Measurements from ENCODE around the gene STARD9. TPM values are rescaled to one million over a fixed set of nuclear protein-coding genes. Genes with fewer than 3 reads are reported as not detected.
"Not testable (repeated sequence)": the region's sequence is repeated elsewhere in the genome, so short reads cannot be mapped to it uniquely, and the experiment has no call there.

The STARD9 gene
- total RNA-seq, 2 donors from 2014 or later, result 5.1 to 6.3 TPM

DNA sequence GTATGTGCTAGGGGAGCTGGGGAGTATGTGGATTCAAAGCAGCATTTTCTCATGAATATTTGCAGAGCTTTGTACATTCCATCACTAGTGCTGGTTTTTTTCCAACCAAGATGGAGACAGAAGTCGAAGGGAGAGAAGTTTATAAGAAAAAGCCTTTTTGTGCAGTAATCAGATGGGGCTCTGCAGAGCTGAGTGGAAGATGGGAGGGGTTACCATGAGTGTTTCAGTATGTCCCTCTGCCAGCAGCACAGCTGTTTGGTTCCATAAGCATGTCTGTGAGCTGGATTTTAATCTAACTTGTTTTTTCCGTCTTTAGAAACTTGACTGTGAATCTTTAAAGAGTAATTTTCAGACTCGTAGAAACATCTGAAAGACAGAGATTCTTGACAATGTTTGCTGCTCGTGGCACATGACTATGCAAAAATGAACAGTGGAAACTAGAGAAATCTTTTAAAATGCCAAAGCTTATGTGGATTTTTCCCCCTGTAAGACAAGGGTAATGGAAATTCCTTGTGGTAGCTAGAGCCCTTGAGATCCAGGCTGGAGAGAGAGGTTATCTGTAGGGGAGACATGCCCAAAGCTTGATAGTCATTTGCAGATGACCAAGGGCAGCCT lies 20.3 kb downstream of the STARD9 start:
- no peak for ATAC-seq (replicated peaks in 1 of 2)
- no peak for DNase-seq
- Mint-ChIP-seq H3K9me3 (no peaks in the 10 kb centered on the region), H3K4me1 (ENCODE audit: low read depth) (no peaks in the 10 kb centered on the region), H3K4me3 (no peak overlapping the region), H3K27me3 (ENCODE audit: low read depth) (no peaks in the 10 kb centered on the region), H3K36me3 (ENCODE audit: insufficient read depth in 2 of 2) (no peaks in the 10 kb centered on the region), H3K27ac (no peak overlapping the region)

DNA sequence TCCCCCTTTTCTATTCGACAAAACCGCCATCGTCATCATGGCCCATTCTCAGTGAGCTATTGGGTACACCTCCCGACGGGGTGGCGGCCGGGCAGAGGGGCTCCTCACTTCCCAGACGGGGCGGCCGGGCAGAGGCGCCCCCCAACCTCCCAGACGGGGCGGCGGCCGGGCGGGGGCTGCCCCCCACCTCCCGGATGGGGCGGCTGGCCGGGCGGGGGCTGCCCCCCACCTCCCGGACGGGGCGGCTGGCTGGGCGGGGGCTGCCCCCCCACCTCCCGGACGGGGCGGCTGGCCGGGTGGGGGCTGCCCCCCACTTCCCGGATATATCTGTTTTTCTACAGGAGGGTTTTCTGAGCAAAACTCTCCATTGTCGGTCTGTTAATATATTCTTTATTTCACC lies 25.9 kb downstream of the STARD9 start:
- not testable (repeated sequence) for H3K27ac Mint-ChIP-seq; H3K27me3 Mint-ChIP-seq (ENCODE audit: low read depth); H3K9me3 Mint-ChIP-seq; H3K36me3 Mint-ChIP-seq (ENCODE audit: insufficient read depth in 2 of 2); H3K4me3 Mint-ChIP-seq; ATAC-seq (replicated peaks in 1 of 2); DNase-seq
- H3K4me1 Mint-ChIP-seq (ENCODE audit: low read depth), result peaks cover 34% of the 10 kb centered on the region

DNA sequence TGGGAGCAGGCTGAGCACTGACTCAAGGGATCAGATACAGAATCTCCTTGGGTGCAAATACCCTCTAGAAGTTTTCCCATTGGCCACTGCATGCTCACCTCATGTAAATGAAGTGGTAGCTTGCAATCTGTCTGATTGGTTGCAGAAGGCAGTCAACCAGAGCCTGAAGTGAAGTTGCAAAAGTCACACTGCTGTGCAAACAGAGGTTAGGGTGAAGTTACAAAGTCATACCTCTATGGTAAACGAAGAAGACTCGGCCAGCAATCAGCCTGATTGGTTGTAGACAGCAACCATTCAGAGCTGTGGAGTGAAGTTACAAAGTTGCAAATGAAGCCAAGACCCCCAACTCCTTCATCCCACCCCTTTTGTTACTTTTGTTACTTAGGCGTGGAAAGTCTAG lies 27.1 kb downstream of the STARD9 start:
- no peaks in the 10 kb centered on the region for H3K27me3 Mint-ChIP-seq (ENCODE audit: low read depth)
- peaks cover 40% of the 10 kb centered on the region for H3K4me1 Mint-ChIP-seq (ENCODE audit: low read depth)
- peaks cover 0 to 3% of the 10 kb centered on the region in 2 donors for H3K9me3 Mint-ChIP-seq
- DNase-seq (no peak), ATAC-seq (replicated peaks in 1 of 2) (no peak)
- H3K27ac Mint-ChIP-seq, result no peak overlapping the region
- peaks cover 0 to 3% of the 10 kb centered on the region in 2 donors for H3K36me3 Mint-ChIP-seq (ENCODE audit: insufficient read depth in 2 of 2)
- no peak overlapping the region for H3K4me3 Mint-ChIP-seq

DNA sequence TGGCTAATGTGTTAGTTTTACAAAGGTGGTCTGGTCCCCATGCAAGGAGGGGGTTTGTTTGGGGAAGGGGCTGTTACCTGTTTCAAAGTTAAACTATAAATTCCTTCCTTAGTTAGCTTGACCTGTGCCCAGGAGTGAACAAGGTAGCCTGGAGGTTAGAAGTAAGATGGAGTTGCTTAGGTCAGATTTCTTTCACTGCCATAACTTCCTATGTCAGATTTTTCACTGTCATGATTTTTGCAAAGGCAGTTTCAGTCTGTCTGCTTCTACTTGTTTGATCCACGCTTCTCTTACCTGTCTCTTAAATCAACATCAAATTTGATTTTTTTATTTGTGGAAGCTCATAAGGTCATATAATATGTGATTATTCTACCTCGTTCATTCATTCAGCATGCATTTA lies 28.6 kb downstream of the STARD9 start:
- Mint-ChIP-seq H3K4me3 (no peak overlapping the region), H3K27ac (peak overlapping the region; percentile 26), H3K27me3 (ENCODE audit: low read depth) (no peaks in the 10 kb centered on the region), H3K9me3 (peaks cover 0 to 3% of the 10 kb centered on the region in 2 donors), H3K36me3 (ENCODE audit: insufficient read depth in 2 of 2) (peaks cover 0 to 3% of the 10 kb centered on the region in 2 donors), H3K4me1 (ENCODE audit: low read depth) (peaks cover 53% of the 10 kb centered on the region)
- ATAC-seq (replicated peaks in 1 of 2), result no peak
- no peak for DNase-seq

DNA sequence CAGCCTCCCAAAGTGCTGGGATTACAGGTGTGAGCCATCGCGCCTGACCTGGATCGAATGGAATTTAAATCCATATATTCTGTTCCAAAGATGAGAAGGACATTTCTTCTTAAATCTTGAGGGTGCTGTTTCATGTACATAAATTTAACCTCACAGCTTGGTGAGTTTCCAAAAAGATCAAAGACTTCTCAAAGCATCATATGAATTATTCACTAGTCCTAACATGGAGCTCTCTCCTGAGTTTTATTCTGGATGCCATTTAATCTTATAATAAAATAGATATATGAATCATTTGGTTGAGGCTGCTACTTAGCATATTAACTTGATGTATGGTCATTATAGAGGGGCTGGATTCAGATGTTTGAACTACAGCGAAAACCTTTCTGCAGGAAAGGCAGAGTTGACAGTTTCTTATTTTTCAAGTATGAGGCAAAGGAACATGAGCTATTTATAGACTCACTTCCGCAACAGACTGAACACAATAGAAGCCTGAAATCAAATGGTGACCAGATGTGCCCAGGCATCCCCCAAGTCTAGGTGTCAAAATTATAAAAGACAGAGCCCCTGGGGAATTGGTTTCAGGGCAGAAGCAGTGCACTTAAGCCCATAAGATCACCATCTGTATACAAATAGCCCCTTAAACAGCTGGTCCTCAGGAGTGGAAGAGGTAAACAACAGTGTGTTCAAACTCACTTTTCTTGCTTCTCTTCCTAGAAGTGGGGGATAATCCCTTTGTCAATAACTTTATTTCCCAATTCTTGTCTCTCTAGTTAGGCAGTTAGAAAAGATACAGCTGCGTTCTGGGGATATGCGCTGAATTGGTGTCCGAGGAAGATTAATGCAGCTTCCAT lies 29.7 kb downstream of the STARD9 start:
- no peaks in the 10 kb centered on the region for H3K27me3 Mint-ChIP-seq (ENCODE audit: low read depth)
- peak overlapping the region; percentile 43 to 55 for H3K4me3 Mint-ChIP-seq
- H3K36me3 Mint-ChIP-seq (ENCODE audit: insufficient read depth in 2 of 2), result peaks cover 0 to 3% of the 10 kb centered on the region in 2 donors
- no peak for ATAC-seq (replicated peaks in 1 of 2)
- DNase-seq, result peak in 1 of 2 donors; percentile 11
- peak overlapping the region; percentile 41 for H3K27ac Mint-ChIP-seq
- peaks cover 0 to 3% of the 10 kb centered on the region in 2 donors for H3K9me3 Mint-ChIP-seq
- peaks cover 61% of the 10 kb centered on the region for H3K4me1 Mint-ChIP-seq (ENCODE audit: low read depth)

DNA sequence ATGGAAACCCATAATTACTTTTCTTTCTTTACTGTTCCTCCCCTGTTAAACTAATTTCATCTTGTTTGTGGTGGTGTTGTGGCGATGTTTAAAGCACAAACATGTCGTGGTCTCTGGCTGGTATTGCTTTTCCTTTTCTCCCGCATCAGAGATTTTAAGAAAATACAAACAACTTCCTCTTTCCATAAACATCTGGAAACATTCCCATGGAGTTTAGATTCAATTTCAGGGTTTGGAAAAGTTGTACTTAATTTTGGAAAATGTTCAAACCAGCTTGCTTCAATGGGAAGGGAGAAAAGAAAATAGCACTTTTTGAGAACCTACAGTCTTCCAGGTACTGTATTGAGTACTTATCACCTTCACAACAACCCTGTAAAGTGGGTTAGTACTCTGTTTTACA lies 30.4 kb downstream of the STARD9 start:
- Mint-ChIP-seq H3K27ac (no peak overlapping the region), H3K4me3 (peak overlapping the region; percentile 17 to 43), H3K4me1 (ENCODE audit: low read depth) (peaks cover 61% of the 10 kb centered on the region), H3K27me3 (ENCODE audit: low read depth) (no peaks in the 10 kb centered on the region), H3K9me3 (peaks cover 0 to 3% of the 10 kb centered on the region in 2 donors), H3K36me3 (ENCODE audit: insufficient read depth in 2 of 2) (peaks cover 0 to 3% of the 10 kb centered on the region in 2 donors)
- ATAC-seq (replicated peaks in 1 of 2) (no peak), DNase-seq (no peak)

DNA sequence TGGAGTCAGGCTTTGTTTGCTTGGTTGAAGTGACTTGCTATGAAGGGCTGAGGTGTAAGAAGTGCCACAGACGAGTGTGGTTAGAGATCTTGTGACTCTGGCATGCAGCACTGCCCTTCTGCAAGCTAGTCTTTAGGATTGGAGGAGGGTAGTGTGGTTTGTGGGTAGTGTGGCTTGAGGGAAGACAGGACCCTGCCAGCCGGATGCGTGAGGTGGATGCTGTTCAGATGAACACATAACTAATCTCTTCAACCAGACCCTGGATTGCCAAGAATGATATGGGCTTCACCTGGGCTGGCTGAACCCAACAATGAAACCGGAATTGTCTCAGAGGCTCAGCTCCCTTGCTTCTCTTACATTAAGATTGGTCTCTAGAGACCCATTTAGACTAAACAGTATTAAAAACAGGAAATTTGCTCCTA lies 32.7 kb downstream of the STARD9 start:
- ATAC-seq (replicated peaks in 1 of 2) (peak; percentile 74 to 88), DNase-seq (peak; percentile 64 to 74)
- H3K27me3 Mint-ChIP-seq (ENCODE audit: low read depth), result no peaks in the 10 kb centered on the region
- H3K27ac Mint-ChIP-seq, result peak overlapping the region; percentile 5
- H3K36me3 Mint-ChIP-seq (ENCODE audit: insufficient read depth in 2 of 2), result no peaks in the 10 kb centered on the region
- H3K4me3 Mint-ChIP-seq, result peak overlapping the region; percentile 62 to 78
- H3K9me3 Mint-ChIP-seq, result no peaks in the 10 kb centered on the region
- peaks cover 55% of the 10 kb centered on the region for H3K4me1 Mint-ChIP-seq (ENCODE audit: low read depth)

DNA sequence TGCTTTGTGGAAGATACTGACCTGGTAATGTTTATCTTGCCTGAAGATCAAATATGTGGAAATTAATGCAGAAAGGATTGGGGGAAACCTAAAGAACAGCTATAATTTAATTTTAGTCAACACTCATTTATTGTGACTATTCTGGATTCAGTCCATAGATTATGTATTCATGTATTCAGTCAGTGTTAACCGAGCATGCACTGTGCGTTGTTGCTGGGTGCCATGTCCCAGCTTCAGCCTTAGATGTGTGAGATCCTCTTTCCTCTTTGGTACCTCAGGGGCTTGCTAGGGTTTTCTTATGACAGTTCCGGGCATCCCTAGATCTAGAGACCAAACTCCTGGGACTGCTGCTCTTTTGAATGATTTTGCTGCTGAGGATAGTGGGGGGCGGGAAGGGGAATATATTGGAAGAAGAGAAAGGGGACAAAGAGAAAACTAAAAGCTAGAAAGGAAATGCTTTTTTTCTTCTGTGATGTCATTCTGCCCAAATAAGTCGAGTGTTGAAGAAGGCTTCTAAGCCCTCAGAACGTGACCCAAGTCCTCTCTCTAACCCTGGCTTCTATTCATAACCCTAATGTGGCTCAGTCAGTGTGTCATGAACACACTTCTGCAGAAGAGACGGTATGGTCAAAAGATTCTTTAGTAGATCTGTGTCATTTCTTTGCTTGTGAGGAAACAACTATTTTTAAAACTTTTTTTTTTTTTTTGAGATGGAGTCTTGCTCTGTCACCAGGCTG lies 33.5 kb downstream of the STARD9 start:
- peak in 1 of 2 donors; percentile 8 for DNase-seq
- peaks cover 51% of the 10 kb centered on the region for H3K4me1 Mint-ChIP-seq (ENCODE audit: low read depth)
- H3K27ac Mint-ChIP-seq, result peak overlapping the region; percentile 84
- ATAC-seq (replicated peaks in 1 of 2), result peak; percentile 78 to 87
- H3K27me3 Mint-ChIP-seq (ENCODE audit: low read depth), result no peaks in the 10 kb centered on the region
- no peaks in the 10 kb centered on the region for H3K9me3 Mint-ChIP-seq
- no peaks in the 10 kb centered on the region for H3K36me3 Mint-ChIP-seq (ENCODE audit: insufficient read depth in 2 of 2)
- H3K4me3 Mint-ChIP-seq, result peak overlapping the region; percentile 62 to 78

DNA sequence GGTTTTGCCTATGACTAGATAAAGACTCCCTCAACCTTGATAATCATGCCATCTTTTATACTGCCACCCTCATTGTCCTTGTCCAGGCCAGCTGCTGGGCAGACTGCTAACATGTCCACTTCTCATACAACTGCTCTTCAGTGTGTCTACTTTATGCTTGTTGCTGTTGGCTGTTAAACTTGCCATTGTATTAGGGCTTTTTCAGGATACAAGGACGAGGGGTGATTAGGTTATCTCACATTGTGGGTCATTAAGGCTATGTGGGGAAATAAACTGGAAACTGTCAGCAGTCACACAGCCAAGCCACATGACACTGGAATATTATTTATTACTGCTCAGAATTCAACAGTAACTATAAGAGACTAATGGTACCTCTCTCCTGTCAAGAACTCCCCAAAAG lies 36.1 kb downstream of the STARD9 start:
- Mint-ChIP-seq H3K4me3 (no peak overlapping the region), H3K4me1 (ENCODE audit: low read depth) (peaks cover 25% of the 10 kb centered on the region), H3K27ac (no peak overlapping the region), H3K9me3 (no peaks in the 10 kb centered on the region), H3K27me3 (ENCODE audit: low read depth) (no peaks in the 10 kb centered on the region), H3K36me3 (ENCODE audit: insufficient read depth in 2 of 2) (no peaks in the 10 kb centered on the region)
- ATAC-seq (replicated peaks in 1 of 2) (no peak), DNase-seq (no peak)

DNA sequence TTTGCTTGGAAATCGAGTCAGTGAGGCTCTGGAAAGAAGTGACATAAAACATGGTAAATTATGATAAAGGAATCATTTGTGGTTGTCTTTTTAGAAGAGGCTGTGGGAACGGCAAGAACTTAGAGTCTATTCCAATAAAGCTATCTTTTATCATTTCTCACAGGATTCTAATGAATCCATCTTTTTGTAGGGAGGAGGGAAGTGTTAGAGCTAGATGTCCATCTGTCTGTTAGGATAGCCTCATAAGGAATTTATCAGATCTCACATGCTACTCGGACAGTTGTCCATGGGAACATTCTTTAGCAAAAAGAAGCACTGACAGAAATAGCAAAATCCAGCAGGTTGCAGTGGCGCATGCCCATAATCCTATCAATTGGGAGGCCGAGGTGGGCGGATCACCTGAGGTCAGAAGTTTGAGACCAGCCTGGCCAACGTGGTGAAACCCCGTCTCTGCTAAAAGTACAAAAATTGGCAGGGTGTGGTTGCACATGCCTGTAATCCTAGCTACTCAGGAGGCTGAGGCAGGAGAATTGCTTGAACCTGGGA lies 37.0 kb downstream of the STARD9 start:
- no peak overlapping the region for H3K4me3 Mint-ChIP-seq
- no peak overlapping the region for H3K27ac Mint-ChIP-seq
- no peaks in the 10 kb centered on the region for H3K36me3 Mint-ChIP-seq (ENCODE audit: insufficient read depth in 2 of 2)
- DNase-seq, result no peak
- peaks cover 21% of the 10 kb centered on the region for H3K4me1 Mint-ChIP-seq (ENCODE audit: low read depth)
- no peaks in the 10 kb centered on the region for H3K9me3 Mint-ChIP-seq
- H3K27me3 Mint-ChIP-seq (ENCODE audit: low read depth), result no peaks in the 10 kb centered on the region
- no peak for ATAC-seq (replicated peaks in 1 of 2)

DNA sequence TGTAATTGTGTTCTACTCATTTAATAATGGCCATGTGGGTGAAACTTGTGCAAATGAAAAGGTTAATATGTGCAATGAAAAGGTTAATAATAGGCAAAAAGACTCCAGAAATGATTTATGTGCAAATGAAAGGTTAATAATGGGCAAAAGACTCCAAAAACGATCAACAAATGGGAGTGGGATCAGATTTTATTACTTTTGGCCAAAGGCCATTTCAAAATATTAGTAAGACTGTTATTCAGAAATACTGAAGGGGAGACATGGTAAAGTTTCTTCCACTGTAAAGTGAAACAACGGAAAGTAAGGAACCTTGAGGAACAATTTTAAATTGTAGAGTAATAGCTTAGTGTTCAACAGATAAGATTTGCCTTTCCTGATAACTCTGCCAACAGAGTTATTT lies 40.7 kb downstream of the STARD9 start:
- H3K27ac Mint-ChIP-seq, result no peak overlapping the region
- ATAC-seq (replicated peaks in 1 of 2) (no peak), DNase-seq (no peak)
- H3K4me3 Mint-ChIP-seq, result no peak overlapping the region
- H3K36me3 Mint-ChIP-seq (ENCODE audit: insufficient read depth in 2 of 2), result no peaks in the 10 kb centered on the region
- no peaks in the 10 kb centered on the region for H3K9me3 Mint-ChIP-seq
- no peaks in the 10 kb centered on the region for H3K27me3 Mint-ChIP-seq (ENCODE audit: low read depth)
- no peaks in the 10 kb centered on the region for H3K4me1 Mint-ChIP-seq (ENCODE audit: low read depth)

DNA sequence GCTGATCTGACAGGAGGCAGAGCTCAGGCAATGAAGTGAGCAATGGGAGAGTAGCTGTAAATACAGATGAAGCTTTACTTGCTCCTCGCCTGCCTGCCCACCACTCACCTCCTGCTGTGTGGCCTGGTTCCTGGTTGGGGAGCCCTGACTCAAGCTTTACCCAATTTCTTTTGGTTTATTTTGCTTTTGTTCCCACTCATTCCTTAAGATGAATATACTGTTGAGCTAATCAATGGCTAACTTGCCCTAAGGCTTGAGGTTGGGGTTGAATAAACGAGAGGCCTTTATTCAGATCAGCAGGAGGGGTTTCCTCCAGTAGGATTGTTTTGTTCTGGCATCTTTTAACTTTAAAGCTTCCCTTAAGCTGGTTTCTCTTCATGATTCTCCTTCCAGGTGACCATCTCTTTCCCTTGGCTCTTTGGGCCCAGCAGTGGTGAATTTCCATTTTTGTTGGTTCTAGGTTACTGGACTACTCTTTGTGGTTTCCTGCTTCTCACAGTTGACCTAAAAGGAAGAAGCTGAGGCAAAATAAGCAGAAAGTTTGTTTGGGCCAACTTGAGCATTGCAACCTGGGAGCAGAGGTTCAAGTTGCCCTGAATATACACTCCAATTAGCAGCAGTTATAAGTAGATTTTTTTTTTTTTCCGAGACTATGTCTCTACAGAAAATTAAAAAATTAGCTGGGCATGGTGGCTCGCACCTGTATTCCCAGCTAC lies 44.4 kb downstream of the STARD9 start:
- Mint-ChIP-seq H3K4me3 (no peak overlapping the region), H3K36me3 (ENCODE audit: insufficient read depth in 2 of 2) (no peaks in the 10 kb centered on the region), H3K27me3 (ENCODE audit: low read depth) (no peaks in the 10 kb centered on the region), H3K4me1 (ENCODE audit: low read depth) (no peaks in the 10 kb centered on the region), H3K27ac (no peak overlapping the region), H3K9me3 (no peaks in the 10 kb centered on the region)
- ATAC-seq (replicated peaks in 1 of 2) (no peak), DNase-seq (no peak)
